Prostate gland (tissue), 2 donors: ENCODE data around the gene OS9. TPM values are rescaled to one million over a fixed set of nuclear protein-coding genes. Genes with fewer than 3 reads are reported as not detected.

Experiments
- DNase-seq: peaks from one replicate; pipeline ENCODE4 v3.0.0-alpha.2; 2019; ENCODE audit warnings: low spot score
- H3K27ac ChIP-seq, 2 donors: fragments of 200-600 bp; sonication (generic); 2 replicates each; pipeline ENCODE4 v1.5.1; 2017 to 2019
- H3K27me3 ChIP-seq: fragments of 200-600 bp; sonication (generic); replicated peaks from 2 replicates; pipeline ENCODE4 v1.5.1; 2019; ENCODE audit not compliant: insufficient read depth
- H3K36me3 ChIP-seq, 2 donors: fragments of 200-600 bp; sonication (generic); 1 replicate in 1 of 2; 2 replicates in 1 of 2; pipeline versions ENCODE4 v1.5.1 to v1.8.1; 2017 to 2019
- H3K4me1 ChIP-seq: fragments of 200-600 bp; sonication (generic); replicated peaks from 2 replicates; pipeline ENCODE4 v1.5.1; 2019
- H3K4me3 ChIP-seq, 2 donors: fragments of 200-600 bp; sonication (generic); 2 replicates each; pipeline ENCODE4 v1.5.1; 2017 to 2019
- H3K9me3 ChIP-seq: fragments of 200-600 bp; sonication (generic); 2 replicates; pipeline ENCODE4 v1.5.1; 2017
- CTCF ChIP-seq, 4 experiments: fragments of 200-600 bp in 2 of 4; fragments of 450-650 bp in 2 of 4; sonication (generic) in 2 of 4; IDR thresholded peaks; 1 replicate in 3 of 4; 2 replicates in 1 of 4; pipeline ENCODE4 v1.5.1; 2016 to 2019; ENCODE audit warnings: antibody characterized with exemption in 4 of 4, mild to moderate bottlenecking in 2 of 4, moderate library complexity in 2 of 4
- POLR2A ChIP-seq: fragments of 450-650 bp; IDR thresholded peaks from one replicate; pipeline ENCODE4 v1.6.1; 2016; ENCODE audit warnings: antibody characterized with exemption, mild to moderate bottlenecking
- POLR2AphosphoS5 ChIP-seq: sonication (generic); formaldehyde crosslinking; IDR thresholded peaks from one replicate; pipeline ENCODE4 v1.6.1; 2017; ENCODE audit warnings: antibody characterized with exemption
- WGBS: methylation state at CpG from one replicate; pipeline ENCODE4 v1.1.5; 2018; 5-methylcytosine and 5-hydroxymethylcytosine counted together
- intact Hi-C: fragments of 100-400 bp; cut with DNase I; formaldehyde crosslinking; loops from one replicate; pipeline ENCODE4 v1.14.2; 2022
- total RNA-seq, 2 donors: library from RNA; depleted of rRNA; stranded (reverse); fragments of >200 nt; gene quantifications; one replicate each; pipeline ENCODE4 v1.1.0, GENCODE V29; 2016

Gene OS9
- total RNA-seq, 2 donors from 2014 or later: 210 to 321 TPM

- Histone ChIP-seq H3K4me1 (peaks cover 3% of the 10 kb centered on the region), H3K27ac (peak overlapping the region; percentile 81 to 86), H3K4me3 (peak overlapping the region; percentile 66 to 70), H3K9me3 (no peaks in the 10 kb centered on the region), H3K36me3 (peaks cover 0 to 4% of the 10 kb centered on the region in 2 donors), H3K27me3 (no peaks in the 10 kb centered on the region)
- WGBS: under 1% methylated on average over 5 of the region's 5 CpGs
- intact Hi-C loops: no loop called here
- TF ChIP-seq CTCF (IDR thresholded peaks at IDR 0.05) (no peak), POLR2AphosphoS5 (no peak), POLR2A (no peak)
- DNase-seq: no peak
Observed at GRCh38 chr12:57752668-57753000, 58.7 kb downstream of the OS9 start.

GRCh38 chr12:57753756-57754337 lies 59.9 kb downstream of the OS9 start:
- peaks cover 3% of the 10 kb centered on the region for H3K4me1 ChIP-seq
- intact Hi-C loops: no loop called here
- WGBS: 29% methylated on average over 1 of the region's 1 CpG

GRCh38 chr12:57754411-57755193 lies 60.7 kb downstream of the OS9 start, which contains the start of gene MARCHF9:
MARCHF9 (plus strand) TSS chr12:57755103; CDS start chr12:57755529, 426 bp downstream.
- intact Hi-C loops: no loop called here
- Histone ChIP-seq H3K27ac (peak within 1 kb of the TSS; percentile 66 to 78), H3K9me3 (no peaks in the 10 kb centered on the region), H3K4me3 (peak within 1 kb of the TSS; percentile 80 to 87), H3K4me1 (peaks cover 3% of the 10 kb centered on the region), H3K36me3 (no peaks in the 10 kb centered on the region), H3K27me3 (no peaks in the 10 kb centered on the region)
- peak; percentile 73 for DNase-seq
- peak; percentile 19 for TF ChIP-seq POLR2A
- no peak for TF ChIP-seq CTCF (IDR thresholded peaks at IDR 0.05)
- TF ChIP-seq POLR2AphosphoS5: peak; percentile 34
- WGBS: 1% methylated on average over 25 of the region's 41 CpGs

More at GRCh38 chr12:57753756-57754337, 59.9 kb downstream of the OS9 start:
- Histone ChIP-seq H3K36me3 (no peaks in the 10 kb centered on the region), H3K27me3 (no peaks in the 10 kb centered on the region), H3K27ac (peak overlapping the region; percentile 66 to 78), H3K4me3 (no peak overlapping the region), H3K9me3 (no peaks in the 10 kb centered on the region)
- TF ChIP-seq POLR2AphosphoS5 (no peak), CTCF (IDR thresholded peaks at IDR 0.05) (no peak), POLR2A (no peak)
- no peak for DNase-seq

- H3K9me3 ChIP-seq: no peaks in the 10 kb centered on the region
- no peaks in the 10 kb centered on the region for H3K27me3 ChIP-seq
- DNase-seq: no peak
- peak overlapping the region; percentile 80 to 87 for H3K4me3 ChIP-seq
- intact Hi-C loops: no loop called here
- peaks cover 3% of the 10 kb centered on the region for H3K4me1 ChIP-seq
- no peak for TF ChIP-seq POLR2A
- TF ChIP-seq POLR2AphosphoS5: no peak
- TF ChIP-seq CTCF (IDR thresholded peaks at IDR 0.05): no peak
- 0% methylated on average over 17 of the region's 34 CpGs for WGBS
- H3K27ac ChIP-seq: peak overlapping the region; percentile 66 to 78
- no peaks in the 10 kb centered on the region for H3K36me3 ChIP-seq
Observed at GRCh38 chr12:57755194-57755453, 61.2 kb downstream of the OS9 start.
